HG03432 (cell line): ENCODE data around the gene ANKMY1.
"Not testable (repeated sequence)": the region's sequence is repeated elsewhere in the genome, so short reads cannot be mapped to it uniquely, and the experiment has no call there.

ENCODE experiments used
- ATAC-seq: cut with Tn5 transposase; IDR thresholded peaks from one replicate; pipeline ENCODE4 v1.9.1; 2021; ENCODE audit warnings: mild to moderate bottlenecking, moderate library complexity; ENCODE audit not compliant: unreplicated experiment

The ANKMY1 gene

DNA sequence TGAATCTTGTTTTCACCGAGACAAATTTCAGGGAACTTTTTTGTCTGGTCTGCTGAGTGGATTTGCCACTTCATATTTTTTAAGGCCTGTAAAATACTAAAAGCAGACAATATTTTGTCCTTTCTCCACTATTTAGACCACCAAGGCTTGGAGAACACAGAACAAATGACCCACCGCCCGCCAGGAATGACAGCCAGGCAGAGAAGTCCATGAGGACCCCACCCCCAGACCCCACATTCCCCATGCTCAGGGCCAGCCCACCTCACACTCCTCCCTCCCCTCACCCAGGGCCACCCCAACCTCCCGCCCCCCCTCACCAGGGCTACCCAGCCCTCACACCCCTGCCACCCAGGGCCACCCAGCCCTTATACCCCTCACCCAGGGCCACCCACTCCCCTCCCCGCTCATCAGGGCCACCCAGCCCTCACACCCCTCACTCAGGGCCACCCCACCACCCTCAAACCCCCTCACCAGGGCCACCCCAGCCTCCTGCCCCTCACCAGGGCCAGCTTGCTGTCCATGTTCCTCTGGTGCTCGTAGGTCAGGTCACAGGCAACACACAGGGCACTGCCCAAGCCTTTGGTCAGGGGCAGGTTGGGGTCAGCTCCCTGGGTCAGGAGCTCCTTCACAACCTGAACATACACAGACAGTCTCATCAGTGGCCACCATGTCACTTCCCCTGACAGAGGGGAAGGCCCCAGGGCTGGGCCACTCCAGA is 50.6 kb downstream of the ANKMY1 start:
- no peak for ATAC-seq

DNA sequence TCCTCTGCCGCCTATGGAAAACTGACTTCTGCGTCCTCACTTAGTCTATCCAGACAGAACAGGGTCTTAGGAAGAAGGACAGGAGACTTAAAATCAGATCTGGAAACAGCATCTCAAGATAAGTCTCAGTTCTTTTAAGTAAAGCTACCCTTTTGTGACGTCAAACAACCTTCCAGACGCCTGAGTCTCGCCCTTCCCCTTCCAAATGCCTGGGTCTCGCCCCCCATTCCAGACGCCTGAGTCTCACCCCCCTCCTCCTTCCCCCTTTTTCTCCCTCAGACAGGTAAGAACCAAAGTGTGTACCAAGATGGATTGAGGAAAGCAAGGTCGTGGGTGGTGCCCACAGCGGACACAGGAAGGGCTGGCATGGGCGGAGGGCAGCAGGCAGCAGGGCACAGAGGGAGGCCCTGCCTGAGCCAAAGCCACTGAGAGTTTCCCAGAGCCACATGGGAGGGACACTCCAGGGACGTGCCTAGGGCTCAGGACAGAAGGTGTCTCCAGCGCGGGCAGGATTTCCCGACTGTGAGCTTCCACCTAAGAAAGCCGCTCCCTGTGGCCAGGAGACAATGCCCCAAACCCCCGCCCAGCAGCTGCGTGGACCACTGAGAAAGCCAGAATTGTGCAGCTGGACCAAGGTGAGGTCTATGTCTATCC is 51.3 kb downstream of the ANKMY1 start:
- ATAC-seq: no peak

DNA sequence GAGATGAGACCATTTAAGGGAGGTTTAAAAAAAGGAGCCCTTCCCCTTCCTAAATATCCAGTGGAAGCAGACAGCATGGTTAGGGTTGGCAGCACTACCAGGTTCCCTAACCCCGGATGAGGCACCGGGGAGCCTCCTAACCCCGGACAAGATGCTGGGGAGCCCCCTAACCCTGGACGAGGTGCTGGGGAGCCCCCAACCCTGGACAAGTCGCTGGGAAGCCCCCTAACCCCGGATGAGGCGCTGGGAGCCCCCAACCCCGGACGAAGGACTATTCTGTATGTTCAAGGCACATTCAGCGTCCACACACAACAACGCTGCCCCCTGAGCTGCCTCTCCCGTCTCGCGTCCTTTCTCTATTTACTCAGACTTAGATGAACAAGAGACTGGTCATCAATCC is 51.9 kb downstream of the ANKMY1 start:
- no peak for ATAC-seq

DNA sequence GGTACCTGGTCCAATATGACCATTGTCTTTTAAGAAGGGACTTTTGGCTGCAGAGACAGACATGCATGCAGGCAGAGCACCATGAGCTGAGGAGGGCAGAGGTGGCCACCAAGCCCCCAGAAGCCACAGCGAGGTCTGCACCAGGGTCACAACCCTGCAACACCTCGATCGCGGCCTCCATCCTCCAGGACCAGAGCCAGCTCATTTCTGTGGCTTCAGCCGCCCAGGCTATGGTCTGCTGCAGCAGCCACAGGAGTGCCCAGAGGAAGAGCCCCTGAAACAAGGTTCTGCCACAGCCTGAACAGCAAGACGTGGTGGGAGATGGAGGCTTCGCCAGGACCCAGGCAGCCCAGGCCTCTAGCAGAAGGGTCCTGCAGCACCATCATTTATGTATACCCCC is 53.9 kb downstream of the ANKMY1 start:
- ATAC-seq: no peak

DNA sequence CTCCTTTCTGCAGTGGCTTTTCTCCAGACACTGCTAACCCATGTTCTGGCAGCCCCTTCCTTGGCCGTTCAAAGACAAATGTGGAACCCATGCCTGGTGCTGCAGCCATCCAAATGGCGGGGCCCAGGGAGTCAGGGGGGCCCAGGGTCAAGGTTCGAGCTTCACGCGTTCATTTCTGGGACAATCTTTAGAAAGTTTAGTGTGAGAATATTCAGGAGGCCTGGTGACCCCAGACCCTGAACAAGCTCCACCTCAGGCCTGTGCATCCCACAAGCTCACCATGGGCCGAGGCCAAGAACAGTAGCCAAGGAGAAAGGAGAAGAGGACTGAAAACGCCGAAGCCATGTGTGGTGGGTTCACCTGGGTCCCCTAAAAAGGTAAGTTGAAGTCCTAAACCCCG is 54.4 kb downstream of the ANKMY1 start:
- no peak for ATAC-seq

- ATAC-seq: no peak
These were observed 55.2 kb downstream of the ANKMY1 start for GRCh38 chr2:240502430-240503121.

- no peak for ATAC-seq
These were observed 55.7 kb downstream of the ANKMY1 start for GRCh38 chr2:240502059-240502429.

DNA sequence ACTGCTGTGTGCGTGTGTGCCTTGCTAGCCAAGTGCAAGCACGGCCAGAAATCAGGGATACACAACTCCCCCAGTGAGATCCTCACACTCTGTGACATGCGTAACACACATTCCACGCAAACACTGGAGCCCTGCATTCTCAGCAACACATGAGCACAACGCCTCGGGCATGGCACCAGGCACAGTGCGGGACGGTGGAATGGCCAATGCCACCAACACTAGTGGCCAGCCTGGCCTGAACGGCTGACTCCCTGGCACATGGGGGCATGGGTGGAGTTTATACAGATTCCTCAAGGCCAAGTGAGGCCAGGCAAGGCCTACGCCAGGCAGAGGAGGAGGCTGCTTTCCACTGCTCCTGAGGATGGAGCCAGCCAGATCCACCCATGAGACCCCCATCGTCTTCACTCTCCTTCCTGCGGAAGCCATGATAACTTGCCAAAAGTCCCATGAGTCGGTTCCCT is 56.2 kb downstream of the ANKMY1 start:
- no peak for ATAC-seq

- no peak for ATAC-seq
These were observed 57.0 kb downstream of the ANKMY1 start for GRCh38 chr2:240500561-240501423.

DNA sequence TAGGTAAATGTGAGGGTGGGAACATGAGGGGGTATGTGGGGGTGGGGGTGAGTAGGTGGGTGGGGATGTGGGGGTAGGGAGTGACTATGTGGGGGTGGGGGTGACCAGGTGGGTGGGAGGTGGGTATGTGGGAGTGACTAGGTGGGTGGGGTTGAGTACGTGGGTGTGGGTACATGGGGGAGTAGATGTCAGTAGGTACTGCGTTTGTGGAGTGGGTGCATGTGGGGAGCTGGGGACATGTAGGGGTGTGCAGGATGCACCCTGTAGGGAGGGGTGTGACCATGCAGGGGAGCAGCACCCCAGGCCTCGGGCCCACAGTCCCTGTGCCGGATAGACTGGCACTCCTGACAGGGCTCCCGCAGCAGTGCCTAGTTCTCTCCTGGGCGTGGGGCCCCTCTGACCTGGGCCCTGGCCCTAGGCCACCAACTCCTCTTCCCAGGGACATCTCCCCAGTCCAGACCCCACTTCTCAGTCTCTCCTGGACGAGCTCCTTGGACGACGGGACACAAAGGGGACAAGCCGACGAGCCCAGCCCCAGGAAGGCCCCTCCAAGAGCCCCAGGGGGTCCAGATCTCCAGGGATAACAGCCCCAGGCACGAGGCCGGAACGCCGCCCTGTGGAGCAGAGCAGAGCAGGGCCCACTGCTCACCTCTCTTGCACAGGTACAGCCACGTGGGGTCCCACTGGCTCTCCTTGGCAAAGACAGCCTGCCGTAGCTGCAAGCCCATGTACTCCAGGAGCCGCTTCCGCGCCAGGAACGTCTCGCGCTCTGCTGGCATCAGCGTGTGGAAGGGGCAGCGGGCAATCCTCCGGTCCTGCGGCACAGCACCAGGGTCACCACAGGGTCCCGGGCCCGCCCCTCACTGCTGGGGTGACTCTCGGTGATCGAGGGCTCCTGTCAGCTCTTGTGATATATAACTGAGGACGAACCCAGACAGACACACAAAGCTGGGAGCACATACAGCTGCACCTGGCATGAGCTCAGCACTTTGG is 58.2 kb downstream of the ANKMY1 start:
- no peak for ATAC-seq

DNA sequence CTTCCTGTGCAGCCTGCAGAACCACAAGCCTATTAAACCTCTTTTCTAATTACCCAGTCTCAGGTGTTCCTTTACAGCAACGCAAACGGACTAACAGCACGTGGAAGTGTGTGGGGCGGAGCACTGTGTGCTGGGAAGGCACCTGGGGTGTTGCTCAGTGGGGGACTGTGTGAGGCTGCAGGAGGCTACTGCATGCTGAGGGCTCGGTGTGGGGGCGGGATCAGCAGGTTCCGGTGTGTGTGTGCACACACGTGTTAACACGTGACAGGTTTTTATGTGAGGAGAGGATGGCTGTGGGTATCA is 58.9 kb downstream of the ANKMY1 start:
- no peak for ATAC-seq

DNA sequence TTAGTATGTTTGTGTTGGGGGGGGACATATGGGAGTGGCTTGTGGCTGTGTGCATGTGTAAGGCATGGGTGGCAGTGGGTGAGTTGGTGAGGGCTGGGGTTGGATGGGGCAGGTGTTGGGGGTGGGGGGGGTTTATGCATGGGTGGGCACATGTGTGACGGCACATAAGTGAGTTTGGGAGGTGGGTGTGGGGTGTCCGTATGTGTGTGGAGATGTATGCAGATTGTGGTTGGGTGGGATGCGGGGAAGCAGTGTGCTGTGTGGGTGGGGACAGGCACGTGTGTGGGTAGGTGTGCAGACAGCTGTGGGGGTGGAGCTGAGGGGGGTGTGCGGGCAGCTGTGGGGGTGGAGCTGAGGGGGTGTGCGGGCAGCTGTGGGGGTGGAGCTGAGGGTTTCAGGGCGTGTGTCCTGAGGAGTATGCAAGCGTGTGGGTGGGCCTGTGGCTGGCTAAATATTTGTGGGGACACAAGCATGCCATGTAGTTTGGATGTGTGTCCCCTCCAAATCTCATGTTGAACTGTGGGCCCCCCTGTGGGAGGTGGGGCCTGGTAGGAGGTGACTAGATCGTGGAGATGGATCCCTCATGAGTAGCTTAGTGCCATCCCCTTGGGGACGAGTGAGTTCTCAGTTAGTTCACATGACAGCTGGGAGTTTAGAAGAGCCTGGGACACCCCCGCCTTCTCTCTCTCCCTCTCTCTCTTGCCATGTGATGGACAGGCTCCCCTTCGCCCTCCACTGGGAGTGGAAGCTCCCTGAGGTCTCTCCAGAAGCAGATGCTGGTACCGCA is 59.4 kb downstream of the ANKMY1 start:
- ATAC-seq: no peak

- not testable (repeated sequence) for ATAC-seq
These were observed 60.7 kb downstream of the ANKMY1 start for GRCh38 chr2:240497082-240497481.

- not testable (repeated sequence) for ATAC-seq
These were observed 62.8 kb downstream of the ANKMY1 start for GRCh38 chr2:240494942-240495341.

GRCh38 chr2:240494194-240494793 is 63.5 kb downstream of the ANKMY1 start:
- ATAC-seq: no peak

- ATAC-seq: no peak
These were observed 66.3 kb downstream of the ANKMY1 start for GRCh38 chr2:240491483-240491882.

DNA sequence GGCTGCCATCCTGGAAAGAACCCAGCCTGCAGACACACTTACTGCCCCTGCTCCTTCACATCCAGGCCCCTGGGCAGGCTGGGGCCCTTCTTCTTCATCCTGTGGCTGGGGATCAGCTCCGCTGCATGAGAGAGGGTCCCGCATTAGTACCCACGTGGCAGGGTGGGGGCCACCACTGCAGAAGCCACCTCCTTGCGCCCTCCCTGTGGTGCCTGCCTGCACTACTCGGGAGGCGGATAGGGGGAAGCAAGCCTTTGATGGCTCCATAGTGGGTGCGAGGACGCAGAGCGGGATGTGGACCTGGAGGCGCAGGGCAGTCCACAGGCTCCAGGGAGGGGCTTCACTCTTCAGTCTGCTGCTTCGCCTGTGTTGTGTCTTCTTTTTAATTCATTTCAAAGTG is 75.6 kb downstream of the ANKMY1 start:
- no peak for ATAC-seq

DNA sequence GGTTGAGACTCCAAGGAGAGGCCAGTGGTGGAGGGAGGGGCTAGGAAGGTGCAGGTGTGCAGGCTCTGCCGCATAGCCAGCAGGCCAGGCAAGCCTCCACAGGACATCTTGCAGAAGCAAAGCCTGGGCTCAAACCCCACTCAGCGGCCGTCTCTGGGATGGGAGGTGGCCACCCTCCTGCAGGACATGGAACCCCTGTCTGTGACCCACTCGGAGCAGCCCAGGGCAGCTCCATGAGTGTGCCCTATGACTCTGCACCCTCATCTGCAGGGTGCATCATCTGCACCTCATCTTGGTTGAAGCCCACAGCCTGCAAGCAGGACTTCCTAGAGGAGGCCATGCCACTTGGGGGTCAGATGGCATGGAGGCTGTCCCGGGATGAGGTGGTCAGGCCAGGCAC is 76.1 kb downstream of the ANKMY1 start:
- no peak for ATAC-seq
